ENCODE data around the gene XPO1.

DNA sequence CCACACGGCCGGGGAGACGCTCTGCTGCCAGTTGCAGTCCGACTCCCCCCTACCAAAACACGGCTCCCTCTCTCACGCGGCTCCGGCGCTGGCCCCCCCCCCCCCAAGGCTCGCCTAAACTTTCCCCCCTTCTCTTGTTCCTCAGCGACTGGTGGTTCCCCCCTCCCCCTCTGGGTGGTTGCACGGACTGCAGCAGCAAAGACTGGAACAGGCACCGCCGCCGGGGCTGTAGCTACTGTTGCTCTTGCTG lies 281 bp downstream of the XPO1 start:
- TF ChIP-seq POLR2A (IDR thresholded peaks at IDR 0.05; ENCODE audit: extremely low read depth, insufficient read length) (no peak), MYC (IDR thresholded peaks at IDR 0.05; ENCODE audit: low read depth, low read length) (no peak)
- TF ChIP-seq, protein P1, sequence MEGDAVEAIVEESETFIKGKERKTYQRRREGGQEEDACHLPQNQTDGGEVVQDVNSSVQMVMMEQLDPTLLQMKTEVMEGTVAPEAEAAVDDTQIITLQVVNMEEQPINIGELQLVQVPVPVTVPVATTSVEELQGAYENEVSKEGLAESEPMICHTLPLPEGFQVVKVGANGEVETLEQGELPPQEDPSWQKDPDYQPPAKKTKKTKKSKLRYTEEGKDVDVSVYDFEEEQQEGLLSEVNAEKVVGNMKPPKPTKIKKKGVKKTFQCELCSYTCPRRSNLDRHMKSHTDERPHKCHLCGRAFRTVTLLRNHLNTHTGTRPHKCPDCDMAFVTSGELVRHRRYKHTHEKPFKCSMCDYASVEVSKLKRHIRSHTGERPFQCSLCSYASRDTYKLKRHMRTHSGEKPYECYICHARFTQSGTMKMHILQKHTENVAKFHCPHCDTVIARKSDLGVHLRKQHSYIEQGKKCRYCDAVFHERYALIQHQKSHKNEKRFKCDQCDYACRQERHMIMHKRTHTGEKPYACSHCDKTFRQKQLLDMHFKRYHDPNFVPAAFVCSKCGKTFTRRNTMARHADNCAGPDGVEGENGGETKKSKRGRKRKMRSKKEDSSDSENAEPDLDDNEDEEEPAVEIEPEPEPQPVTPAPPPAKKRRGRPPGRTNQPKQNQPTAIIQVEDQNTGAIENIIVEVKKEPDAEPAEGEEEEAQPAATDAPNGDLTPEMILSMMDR (IDR thresholded peaks at IDR 0.05; ENCODE audit: low read depth, low read length) = no peak
